GM19238 (cell line): ENCODE data around the gene CYP4F8.
"Not testable (repeated sequence)": the region's sequence is repeated elsewhere in the genome, so short reads cannot be mapped to it uniquely, and the experiment has no call there.

ENCODE experiments used
- DNase-seq: peaks from one replicate; pipeline ENCODE4 v3.0.0; 2011; ENCODE audit warnings: low spot score; ENCODE audit not compliant: insufficient read length

The CYP4F8 gene

DNA sequence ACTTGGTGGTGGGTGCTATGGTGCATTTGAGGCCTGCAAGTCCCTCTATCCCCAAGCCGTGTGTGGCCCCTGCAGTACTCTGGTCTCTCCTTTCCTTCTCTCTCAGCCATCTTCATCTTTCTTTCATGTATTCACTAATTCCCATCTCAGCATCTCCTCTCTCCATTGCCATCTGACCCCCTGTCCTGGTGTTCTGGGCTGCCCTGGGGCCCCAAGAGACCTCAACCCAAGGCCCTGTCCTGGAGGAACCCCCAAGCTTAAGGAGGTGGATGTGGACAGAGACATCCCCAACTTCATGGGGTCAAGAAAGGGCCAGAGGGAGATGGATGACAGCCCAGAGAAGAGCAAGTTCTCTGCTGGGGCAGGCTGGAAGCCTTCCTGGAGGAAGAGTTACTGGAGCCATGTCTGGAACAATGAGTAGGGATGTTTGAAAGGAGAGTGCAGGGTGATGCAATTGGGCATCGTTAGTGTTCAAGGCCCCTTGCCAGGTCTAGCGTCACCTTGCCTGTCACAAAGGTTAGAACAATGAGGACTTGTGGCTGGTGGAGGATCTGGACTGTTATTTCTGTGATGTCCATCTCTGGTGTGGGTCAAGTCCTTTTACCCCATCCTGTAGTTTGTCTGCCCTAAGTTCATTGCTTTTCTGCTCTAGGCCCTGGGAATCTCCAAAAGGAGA, 29.2 kb downstream of the CYP4F8 start:
- no peak for DNase-seq

DNA sequence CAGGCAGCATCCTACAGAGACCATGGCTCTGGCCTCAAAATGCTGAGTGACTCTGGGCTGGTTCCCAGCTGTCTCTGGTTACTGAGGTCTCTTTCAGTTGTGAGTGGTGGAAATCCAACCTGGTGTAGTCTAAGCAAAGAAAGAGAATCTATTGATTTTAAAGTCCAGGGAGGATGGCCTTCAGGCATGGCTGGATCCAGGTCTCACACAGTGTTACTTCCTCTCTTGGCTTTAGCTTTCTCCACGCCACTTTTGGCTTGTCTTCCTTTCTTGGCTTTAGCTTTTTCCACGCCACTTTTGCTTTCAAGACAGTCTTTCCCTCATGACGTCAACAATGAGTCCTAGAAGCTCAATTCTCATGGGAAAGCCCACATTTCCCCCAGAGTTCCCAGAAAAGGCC, 29.8 kb downstream of the CYP4F8 start:
- DNase-seq = no peak

DNA sequence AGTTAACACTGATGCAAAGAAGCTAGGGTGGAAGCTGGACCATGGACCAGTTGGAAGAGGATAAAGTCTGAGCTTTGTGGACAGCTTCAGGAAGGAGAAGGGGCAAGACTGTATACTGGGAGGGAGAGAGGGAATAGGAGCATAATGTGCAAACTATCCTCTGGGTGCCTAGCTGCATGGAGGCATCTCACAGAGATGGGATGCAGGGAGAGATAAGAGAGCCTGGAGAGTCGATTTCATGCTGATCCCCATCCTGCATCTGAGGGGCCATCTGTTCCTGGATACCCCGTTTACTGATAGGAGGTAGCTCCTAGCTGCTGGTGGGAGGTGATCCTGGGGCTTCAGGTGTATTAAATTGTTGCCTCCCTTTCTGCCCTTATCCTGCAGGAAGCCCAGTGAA, 34.5 kb downstream of the CYP4F8 start:
- DNase-seq = no peak

DNA sequence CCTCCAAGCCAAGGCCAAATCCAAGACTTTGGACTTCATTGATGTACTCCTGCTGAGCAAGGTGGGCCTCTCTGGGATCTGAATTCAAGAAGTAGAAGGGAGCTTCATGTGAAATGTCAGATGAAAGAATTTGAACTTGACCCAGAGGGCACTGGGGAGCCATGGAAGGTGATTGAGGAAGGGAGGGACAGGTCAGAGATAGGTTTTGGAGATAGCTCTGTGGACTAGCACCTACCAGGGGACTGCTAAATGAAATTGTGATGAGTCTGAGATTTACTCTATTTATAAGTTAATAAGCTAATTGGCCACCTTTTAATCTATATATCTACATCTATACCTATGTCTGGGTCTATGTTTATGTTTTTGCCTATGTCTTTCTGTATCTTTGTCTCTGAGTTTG, 35.1 kb downstream of the CYP4F8 start:
- not testable (repeated sequence) for DNase-seq

DNA sequence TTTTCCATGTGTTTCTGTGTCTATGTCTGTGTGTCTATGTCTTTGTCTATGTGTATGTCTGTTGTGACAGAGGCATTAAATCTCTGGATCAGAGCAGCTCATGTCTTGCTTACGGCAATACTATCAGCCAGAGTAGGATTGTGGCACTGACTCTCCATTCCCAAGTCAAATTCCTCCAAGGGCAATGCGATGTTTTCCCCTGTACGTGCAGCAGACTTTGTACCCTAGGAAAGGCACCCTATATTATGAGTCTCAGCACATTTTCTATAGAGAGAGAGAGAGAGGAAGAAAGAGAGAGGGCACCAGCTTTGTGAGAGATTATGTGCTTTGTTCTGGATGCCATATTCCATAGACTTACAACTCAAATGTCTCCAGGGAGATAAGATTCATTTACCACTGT, 36.8 kb downstream of the CYP4F8 start:
- no peak for DNase-seq

DNA sequence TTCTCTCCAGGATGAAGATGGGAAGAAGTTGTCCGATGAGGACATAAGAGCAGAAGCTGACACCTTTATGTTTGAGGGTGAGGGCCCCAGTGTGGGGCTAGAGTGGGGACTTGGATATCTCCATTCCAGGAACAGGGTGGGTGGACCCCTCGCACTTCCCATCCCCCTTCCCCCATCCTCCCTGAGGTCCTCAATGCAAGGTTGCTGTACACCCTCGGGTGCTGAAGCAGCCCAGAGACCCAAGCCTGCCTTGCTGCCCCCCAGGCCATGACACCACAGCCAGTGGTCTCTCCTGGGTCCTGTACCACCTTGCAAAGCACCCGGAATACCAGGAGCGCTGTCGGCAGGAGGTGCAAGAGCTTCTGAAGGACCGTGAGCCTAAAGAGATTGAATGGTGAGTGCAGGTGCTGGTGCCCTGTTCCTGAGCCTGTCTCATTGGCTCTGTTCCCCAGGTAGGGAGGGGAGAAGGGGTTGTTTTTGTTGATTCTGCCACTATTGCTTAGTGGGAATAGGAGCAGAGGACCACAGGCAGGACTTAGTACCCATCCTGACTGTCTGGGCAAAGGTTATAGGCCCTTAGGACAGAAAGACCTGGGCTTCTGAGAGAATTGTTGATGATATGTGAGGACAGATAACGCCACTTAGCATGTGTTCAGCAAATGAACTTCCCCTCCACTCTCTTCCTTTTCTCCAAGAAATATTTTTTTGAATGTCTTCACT, 37.7 kb downstream of the CYP4F8 start:
- no peak for DNase-seq

DNA sequence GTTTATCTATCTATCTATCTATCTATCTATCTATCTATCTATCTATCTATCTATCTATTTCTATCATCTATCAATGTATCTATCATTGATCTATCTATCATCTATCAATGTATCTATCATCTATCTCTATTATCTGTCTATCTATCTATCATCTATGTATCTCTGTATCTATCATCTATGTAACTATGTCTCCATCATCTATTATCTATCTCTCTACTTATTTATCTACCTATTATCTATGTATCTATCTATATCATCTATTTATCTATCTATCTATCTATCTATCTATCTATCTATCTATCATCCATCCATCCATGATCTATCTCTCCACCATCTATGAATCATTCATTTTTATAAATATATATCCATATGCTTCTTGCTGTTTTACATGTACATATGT, 41.4 kb downstream of the CYP4F8 start:
- DNase-seq = no peak

DNA sequence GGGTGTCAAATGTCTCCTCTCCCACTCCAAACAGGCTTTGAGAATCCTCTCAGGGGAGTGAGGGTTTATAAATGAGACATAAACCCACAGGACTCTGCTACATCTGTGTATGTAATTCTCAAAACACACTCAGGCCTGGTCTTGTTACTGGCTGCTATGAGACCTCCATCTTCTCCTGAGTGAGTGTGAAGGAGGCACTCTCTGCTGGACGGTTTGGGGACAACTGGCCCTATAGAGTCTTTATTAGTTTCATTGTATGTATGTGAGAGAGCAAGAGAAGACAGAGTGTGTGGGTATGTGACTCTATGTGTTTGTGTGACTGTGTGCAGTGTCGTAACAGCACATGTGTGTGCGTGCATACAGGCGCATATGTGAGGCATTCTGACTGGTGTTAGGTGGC, 48.2 kb downstream of the CYP4F8 start:
- no peak for DNase-seq

DNA sequence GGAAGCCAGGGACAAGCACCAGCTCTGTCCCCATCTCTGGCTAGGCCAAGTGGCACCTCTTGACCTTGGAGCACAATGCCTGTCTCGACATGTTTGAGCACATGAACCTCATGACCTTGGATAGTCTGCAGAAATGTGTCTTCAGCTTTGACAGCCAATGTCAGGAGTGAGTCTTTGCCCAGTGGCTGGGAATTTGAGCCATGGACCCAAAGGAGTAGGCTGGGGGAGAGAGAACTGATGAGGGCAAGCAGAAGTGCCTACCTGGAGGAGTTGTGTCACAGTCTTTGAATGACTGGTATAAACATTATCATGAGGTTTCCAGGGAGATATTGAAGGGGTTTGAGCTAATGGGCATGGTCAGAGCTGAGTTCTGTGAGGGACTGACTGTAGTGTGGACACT, 51.2 kb downstream of the CYP4F8 start:
- no peak for DNase-seq

DNA sequence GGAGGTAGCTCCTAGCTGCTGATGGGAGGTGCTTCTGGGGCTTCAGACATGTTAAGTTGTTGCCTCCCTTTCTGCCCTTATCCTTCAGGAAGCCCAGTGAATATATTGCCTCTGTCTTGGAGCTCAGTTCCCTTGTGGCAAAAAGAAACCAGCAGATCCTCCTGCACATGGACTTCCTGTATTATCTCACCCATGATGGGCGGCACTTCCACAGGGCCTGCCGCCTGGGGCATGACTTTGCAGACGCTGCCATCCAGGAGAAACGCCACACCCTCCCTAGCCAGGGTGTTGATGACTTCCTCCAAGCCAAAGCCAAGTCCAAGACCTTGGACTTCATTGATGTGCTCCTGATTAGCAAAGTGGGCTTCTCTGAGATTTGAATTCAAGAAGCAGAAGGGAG, 51.9 kb downstream of the CYP4F8 start:
- no peak for DNase-seq

DNA sequence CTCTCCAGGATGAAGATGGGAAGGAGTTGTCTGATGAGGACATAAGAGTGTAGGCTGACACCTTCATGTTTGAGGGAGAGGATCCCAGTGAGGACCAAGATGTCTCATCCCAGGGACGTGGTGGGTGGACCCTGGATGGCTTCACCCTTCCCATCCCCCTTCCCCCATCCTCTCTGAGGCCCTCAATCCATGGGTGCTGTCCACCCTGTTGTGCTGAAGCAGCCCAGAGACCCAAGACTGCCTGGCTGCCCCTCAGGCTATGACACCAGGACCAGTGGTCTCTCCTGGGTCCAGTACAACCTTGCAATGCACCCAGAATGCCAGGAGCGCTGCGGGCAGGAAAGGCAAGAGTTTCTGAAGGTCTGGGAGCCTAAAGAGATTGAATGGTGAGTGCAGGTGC, 54.4 kb downstream of the CYP4F8 start:
- no peak for DNase-seq

DNA sequence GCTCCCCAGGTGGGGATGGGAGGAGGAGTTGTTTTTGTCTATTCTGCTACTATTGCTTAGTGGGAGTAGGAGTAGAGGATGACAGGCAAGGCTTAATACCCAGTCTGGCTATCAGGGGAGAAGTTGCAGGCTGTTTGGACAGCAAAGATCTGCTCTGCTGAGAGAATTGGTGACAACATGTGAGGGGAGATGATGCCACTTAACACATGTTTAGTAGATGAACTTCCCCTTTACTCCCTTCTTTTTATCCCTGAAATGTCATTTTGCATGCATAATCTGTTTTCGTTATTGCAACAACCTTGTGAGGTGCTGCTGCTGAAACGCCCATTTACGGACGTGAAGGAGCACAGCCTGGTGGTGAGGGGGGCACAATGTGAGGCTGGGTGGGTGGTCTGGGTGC, 54.9 kb downstream of the CYP4F8 start:
- no peak for DNase-seq

DNA sequence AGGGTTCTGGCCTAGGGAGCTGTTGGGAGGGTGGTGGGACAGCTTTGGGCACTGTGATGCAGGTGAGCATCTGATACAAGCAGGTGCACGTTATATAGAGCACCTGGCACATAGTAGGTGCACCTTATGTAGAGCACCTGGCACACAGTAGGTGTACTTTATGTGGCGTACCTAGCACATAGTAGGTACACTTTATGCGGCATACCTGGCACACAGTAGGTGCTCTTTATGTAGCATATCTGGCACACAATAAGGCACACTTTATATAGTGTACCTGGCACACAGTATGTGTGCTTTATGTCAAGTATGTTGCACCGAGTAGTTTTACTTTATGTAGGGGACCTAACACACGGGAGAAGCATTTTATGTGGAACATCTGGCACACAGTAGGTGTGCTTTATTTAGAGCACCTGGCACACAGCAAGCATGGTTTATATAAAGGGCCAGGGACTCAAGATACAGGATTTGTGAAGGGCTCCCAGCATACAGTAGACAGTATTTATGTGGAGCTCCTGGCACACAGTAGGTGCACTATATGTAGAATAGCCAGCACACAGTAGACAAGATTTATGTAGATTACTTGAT, 56.3 kb downstream of the CYP4F8 start:
- no peak for DNase-seq

DNA sequence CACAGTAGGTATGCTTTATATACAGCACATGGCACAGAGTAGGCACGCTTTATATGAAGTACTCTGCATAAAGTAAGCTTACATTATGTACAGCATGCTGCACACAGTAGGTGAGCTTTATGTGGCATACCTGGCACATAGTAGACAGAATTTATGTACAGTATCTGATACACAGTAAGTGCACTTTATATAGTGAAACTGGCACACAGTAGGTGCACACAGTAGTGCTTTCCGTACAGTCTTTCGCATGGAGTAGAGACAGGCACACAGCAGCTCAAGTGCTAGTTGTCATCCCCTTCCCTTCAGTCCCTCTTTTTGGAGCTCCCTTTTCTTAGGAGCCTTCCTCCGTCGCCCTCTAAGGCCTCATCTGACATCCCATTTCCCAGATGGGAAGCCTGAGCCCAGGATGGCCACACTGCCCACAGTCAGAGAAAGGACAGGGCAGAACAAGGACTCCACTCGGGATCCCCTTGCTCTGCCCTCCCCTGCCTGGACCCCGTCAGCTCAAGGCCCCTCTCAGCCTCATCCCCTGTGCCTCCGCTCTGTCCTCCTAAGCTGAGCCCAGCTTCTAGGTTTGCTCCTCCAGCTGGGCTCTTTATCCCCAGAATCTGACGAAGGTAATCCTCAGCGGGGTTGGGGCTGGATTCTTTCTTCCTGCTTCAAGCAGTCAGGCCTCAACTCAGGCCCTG, 57.0 kb downstream of the CYP4F8 start:
- no peak for DNase-seq

DNA sequence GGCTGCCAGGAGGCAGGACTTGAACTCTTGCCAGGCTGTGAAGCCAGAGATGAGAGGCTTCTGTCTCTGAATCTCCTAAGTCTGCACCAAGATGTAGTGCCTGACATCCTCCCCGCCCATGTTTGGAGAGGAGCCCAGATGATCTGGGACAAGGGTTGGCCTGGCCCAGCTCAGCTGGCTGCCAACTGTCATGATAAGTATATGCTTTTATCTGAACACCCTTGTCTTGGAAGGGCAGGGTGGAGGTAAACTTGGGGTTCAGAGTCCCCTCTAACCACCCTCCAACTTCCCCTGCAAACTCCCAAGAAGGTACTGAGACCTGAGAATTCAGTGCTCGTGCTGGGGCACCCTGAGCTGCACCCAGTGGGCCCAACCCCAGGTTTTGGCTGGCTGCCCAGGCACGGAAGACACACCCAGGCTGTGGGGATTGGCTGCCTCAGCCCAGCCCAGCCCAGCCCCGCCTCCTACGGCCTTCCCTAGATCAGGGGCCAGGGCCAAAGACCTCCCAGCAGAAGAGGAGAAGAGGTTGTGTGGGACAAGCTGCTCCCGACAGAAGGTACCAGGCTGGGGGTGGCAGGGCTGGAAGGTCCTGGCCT, 57.7 kb downstream of the CYP4F8 start, which contains the start of gene CYP4F12:
Gene CYP4F12 (plus strand): TSS at position 508 of the 596 bp plus-strand sequence. CDS start 443 bp downstream, outside the sequence.
- no peak for DNase-seq

DNA sequence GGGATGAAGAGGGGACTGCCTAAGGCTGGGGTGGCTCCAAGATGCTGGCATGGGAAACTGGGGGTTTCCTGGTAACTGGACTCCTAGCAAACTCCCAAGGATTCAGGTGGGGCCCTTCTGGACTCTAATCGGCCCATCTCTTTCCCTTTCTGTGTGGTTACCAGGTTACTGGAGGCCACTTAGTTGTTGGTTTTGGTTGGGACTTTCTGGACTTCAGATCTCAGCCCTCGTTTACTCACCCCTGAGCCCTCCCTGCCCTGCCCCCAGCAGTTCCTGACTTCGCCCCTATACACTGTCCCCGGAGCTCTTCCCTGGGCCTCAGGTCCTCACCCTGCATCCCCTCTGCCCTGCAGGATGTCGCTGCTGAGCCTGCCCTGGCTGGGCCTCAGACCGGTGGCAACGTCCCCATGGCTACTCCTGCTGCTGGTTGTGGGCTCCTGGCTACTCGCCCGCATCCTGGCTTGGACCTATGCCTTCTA, 58.2 kb downstream of the CYP4F8 start:
- no peak for DNase-seq

DNA sequence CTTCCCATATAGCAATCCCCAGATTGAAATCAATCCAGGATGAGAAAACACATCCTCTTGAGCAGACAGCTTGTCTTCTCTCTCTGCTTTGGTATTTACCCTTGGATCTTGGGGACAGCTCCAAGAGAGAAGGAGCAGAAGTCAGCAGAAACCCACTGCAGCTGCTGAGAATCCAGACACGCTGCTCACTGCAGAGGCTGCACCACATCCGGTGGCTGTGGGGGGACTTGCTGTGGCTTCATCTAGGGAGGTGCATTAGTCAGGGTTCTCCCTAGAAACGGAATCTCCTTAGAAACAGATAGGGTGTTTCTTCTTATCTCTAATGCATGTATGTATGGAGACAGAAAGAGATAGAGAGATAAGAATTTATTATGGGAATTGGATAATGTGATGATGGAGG, 60.5 kb downstream of the CYP4F8 start:
- no peak for DNase-seq

DNA sequence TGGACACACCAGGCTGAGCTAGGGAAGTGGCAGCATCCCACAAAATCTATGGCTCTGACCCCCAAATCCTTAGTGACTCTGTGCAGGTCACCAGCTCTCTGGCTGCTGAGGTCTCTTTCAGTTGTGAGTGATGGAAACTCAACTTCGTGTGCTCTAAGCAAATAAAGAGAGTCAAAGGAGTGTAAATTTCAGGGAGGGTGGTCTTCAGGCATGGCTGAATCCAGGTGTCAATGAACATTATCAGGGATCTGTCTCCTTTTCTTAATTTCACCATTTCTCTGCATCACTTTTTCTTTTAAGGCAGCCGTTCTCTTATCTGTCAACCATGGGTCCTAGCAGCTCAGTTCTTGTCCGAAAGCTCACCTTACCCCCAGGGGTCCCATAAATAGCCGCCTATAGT, 64.1 kb downstream of the CYP4F8 start:
- DNase-seq = no peak

DNA sequence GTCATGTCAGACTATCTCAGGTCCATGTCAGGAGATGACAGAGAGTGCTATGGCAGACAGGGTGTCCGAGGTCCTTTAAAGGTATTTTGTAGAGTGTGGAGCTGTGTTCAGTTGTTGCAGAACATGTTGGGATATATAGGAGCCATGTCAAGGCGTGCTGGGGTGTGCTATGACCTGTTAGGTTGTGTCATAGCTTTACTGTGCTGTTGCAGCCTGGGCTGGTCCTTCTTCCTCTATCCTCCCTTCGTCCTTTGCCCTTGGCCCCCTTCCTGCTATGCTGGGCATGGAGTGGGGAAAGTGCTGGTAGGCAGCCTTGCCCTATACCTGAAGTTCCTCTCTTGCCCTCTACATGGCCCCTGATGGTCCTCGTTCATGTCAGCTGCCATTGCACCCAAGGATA, 64.8 kb downstream of the CYP4F8 start:
- not testable (repeated sequence) for DNase-seq
